ENCODE measurements around the gene ZSCAN32. TPM values are rescaled to one million over a fixed set of nuclear protein-coding genes. Genes with fewer than 3 reads are reported as not detected.

The ZSCAN32 gene
- total and polyA plus RNA-seq, 12 donors, result 10.6 to 20.1 (median 14.1) TPM

- Histone ChIP-seq H3K36me3 (replicated peaks in 1 of 2) (no peaks in the 10 kb centered on the region), H3K27me3 (no peaks in the 10 kb centered on the region), H3K27ac (no peak overlapping the region), H3K4me3 (no peak overlapping the region), H3K9me3 (replicated peaks in 1 of 3) (no peaks in the 10 kb centered on the region), H3K4me1 (replicated peaks in 1 of 2) (no peaks in the 10 kb centered on the region)
- intact Hi-C loops (cut with DNase I), result no loop called here
- 65 to 77% (median 71%) methylated on average over 9 to 10 of the region's 10 CpGs for WGBS, 4 donors
- DNase-seq, result no peak
- TF ChIP-seq CTCF (IDR thresholded peaks at IDR 0.05) (no peak), POLR2A (IDR thresholded peaks at IDR 0.05) (no peak)
These were observed 53.2 kb downstream of the ZSCAN32 start for GRCh38 chr16:3347586-3347985.

GRCh38 chr16:3346041-3346440 lies 54.8 kb downstream of the ZSCAN32 start:
- TF ChIP-seq POLR2A (IDR thresholded peaks at IDR 0.05), result no peak
- no peak for TF ChIP-seq CTCF (IDR thresholded peaks at IDR 0.05)
- Histone ChIP-seq H3K4me1 (replicated peaks in 1 of 2) (no peaks in the 10 kb centered on the region), H3K27ac (no peak overlapping the region), H3K9me3 (replicated peaks in 1 of 3) (no peaks in the 10 kb centered on the region), H3K36me3 (replicated peaks in 1 of 2) (no peaks in the 10 kb centered on the region), H3K27me3 (no peaks in the 10 kb centered on the region), H3K4me3 (no peak overlapping the region)
- 58 to 73% (median 65%) methylated on average over 2 of the region's 2 CpGs for WGBS, 4 donors
- DNase-seq, result no peak
- intact Hi-C loops (cut with DNase I), result no loop called here

Other genes starting within 250 kb of the ZSCAN32 start
- not detected for gene OR1F1, start 212.8 kb downstream of the ZSCAN32 start, total RNA-seq
- not detected for gene OR1F1, start 212.8 kb downstream of the ZSCAN32 start, polyA plus RNA-seq
- 10 to 100 TPM in 3 of 9 donors, 1 to 10 TPM in 6; 4.4 to 15.4 (median 8.6) TPM for gene ZNF200, start 165.8 kb downstream of the ZSCAN32 start, total RNA-seq
- 1 to 10 TPM; 5.4 to 7.8 (median 6.2) TPM for gene ZNF200, start 165.8 kb downstream of the ZSCAN32 start, polyA plus RNA-seq
- 1 to 10 TPM in 8 of 9 donors, under 1 TPM in 1; 0.39 to 7.8 (median 4.1) TPM for gene MEFV, start 144.4 kb downstream of the ZSCAN32 start, total RNA-seq
- gene MEFV, start 144.4 kb downstream of the ZSCAN32 start, polyA plus RNA-seq, result under 1 TPM; 0.40 to 0.72 (median 0.71) TPM
- gene ZNF263, start 117.5 kb downstream of the ZSCAN32 start, total RNA-seq, result 10 to 100 TPM; 22.5 to 84.0 (median 36.2) TPM
- 10 to 100 TPM; 18.5 to 26.4 (median 21.8) TPM for gene ZNF263, start 117.5 kb downstream of the ZSCAN32 start, polyA plus RNA-seq
- gene TIGD7, start 95.6 kb downstream of the ZSCAN32 start, total RNA-seq, result 1 to 10 TPM; 2.1 to 8.7 (median 4.5) TPM
- gene TIGD7, start 95.6 kb downstream of the ZSCAN32 start, polyA plus RNA-seq, result 1 to 10 TPM; 3.5 to 7.0 (median 4.6) TPM
- gene ZNF75A, start 95.5 kb downstream of the ZSCAN32 start, total RNA-seq, result 10 to 100 TPM in 8 of 9 donors, 1 to 10 TPM in 1; 7.9 to 46.4 (median 22.5) TPM
- gene ZNF75A, start 95.5 kb downstream of the ZSCAN32 start, polyA plus RNA-seq, result 10 to 100 TPM; 24.9 to 42.0 (median 37.4) TPM
- under 1 TPM in 5 of 9 donors, not detected in 4; 0.14 to 0.44 (median 0.35) TPM for gene OR2C1, start 45.1 kb downstream of the ZSCAN32 start, total RNA-seq
- under 1 TPM in 1 of 3 donors, not detected in 2; 0.24 TPM for gene OR2C1, start 45.1 kb downstream of the ZSCAN32 start, polyA plus RNA-seq
- gene ZNF174, start 211 bp upstream of the ZSCAN32 start, total RNA-seq, result 10 to 100 TPM in 8 of 9 donors, 1 to 10 TPM in 1; 8.6 to 22.2 (median 11.0) TPM
- 10 to 100 TPM in 1 of 3 donors, 1 to 10 TPM in 2; 4.1 to 15.4 (median 5.7) TPM for gene ZNF174, start 211 bp upstream of the ZSCAN32 start, polyA plus RNA-seq
- 1 to 10 TPM; 1.8 to 4.0 (median 2.9) TPM for gene ZNF597, start 42.5 kb upstream of the ZSCAN32 start, total RNA-seq
- 1 to 10 TPM; 1.2 to 2.9 (median 1.3) TPM for gene ZNF597, start 42.5 kb upstream of the ZSCAN32 start, polyA plus RNA-seq
- gene NAA60, start 42.7 kb upstream of the ZSCAN32 start, total RNA-seq, result 10 to 100 TPM; 16.9 to 66.0 (median 51.1) TPM
- 10 to 100 TPM; 67.5 to 96.3 (median 86.3) TPM for gene NAA60, start 42.7 kb upstream of the ZSCAN32 start, polyA plus RNA-seq
- not detected for gene C16orf90, start 94.5 kb upstream of the ZSCAN32 start, total RNA-seq
- gene C16orf90, start 94.5 kb upstream of the ZSCAN32 start, polyA plus RNA-seq, result not detected
- 10 to 100 TPM; 16.9 to 43.1 (median 20.9) TPM for gene CLUAP1, start 100.0 kb upstream of the ZSCAN32 start, total RNA-seq
- gene CLUAP1, start 100.0 kb upstream of the ZSCAN32 start, polyA plus RNA-seq, result 10 to 100 TPM in 1 of 3 donors, 1 to 10 TPM in 2; 6.9 to 42.8 (median 9.2) TPM
- 1 to 10 TPM in 6 of 9 donors, under 1 TPM in 3; 0.33 to 2.5 (median 1.5) TPM for gene NLRC3, start 176.4 kb upstream of the ZSCAN32 start, total RNA-seq
- gene NLRC3, start 176.4 kb upstream of the ZSCAN32 start, polyA plus RNA-seq, result 1 to 10 TPM in 1 of 3 donors, under 1 TPM in 2; 0.29 to 1.4 (median 0.47) TPM
- gene SLX4, start 210.6 kb upstream of the ZSCAN32 start, total RNA-seq, result 1 to 10 TPM; 1.7 to 8.0 (median 4.3) TPM
- 1 to 10 TPM; 2.4 to 8.2 (median 2.9) TPM for gene SLX4, start 210.6 kb upstream of the ZSCAN32 start, polyA plus RNA-seq

Measured in adrenal gland (tissue), 12 donors.